Stimulated activated CD4-positive, alpha-beta T cell treated with anti-CD3 and anti-CD28 coated beads, Interleukin-4, amount 100 ng/mL, for 48 hours (primary cell): ENCODE data around the gene PLSCR1.

Experiments used
- DNase-seq, 2 donors: peaks; one replicate each; pipeline ENCODE4 v3.0.0-alpha.2; 2020; ENCODE audit warnings: low read depth in 2 of 2

Gene PLSCR1

DNA sequence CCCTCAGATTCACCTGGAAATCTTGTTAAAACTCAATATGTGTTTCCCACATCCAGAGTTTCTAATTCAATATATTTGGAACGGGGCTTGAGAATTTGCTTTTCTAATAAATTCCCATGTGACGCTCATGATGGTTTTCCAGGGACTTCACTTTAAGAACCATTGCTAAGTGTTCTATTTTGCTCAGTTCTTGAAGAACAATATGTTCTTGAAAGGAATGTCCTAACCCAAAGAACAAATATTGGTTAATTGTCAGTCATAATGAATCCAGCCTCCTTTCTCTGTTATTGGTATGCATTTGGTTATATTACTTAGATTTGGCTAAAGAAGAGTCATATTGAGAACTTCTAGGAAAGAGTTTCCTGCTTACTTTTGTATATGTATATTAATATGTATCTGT lies 70.7 kb downstream of the PLSCR1 start:
- DNase-seq, result no peak

DNA sequence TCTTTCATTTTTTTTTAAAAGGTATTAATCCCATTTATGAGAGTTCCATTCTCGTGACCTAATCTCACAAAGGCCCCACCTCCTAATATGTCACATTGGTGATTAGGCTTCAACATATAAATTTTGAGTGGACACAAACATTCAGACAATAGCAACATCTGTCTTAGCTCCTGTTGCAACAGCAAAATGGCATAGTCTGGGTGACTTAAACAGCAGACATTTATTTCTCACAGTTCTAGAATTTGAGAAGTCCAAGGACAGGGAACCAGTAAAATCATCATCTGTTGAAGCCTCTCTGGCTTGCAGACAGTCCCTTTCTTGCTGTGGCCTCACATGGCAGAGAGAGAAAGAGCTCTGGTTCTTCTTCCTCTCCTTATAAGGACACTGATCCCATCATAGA lies 71.8 kb downstream of the PLSCR1 start:
- no peak for DNase-seq

DNA sequence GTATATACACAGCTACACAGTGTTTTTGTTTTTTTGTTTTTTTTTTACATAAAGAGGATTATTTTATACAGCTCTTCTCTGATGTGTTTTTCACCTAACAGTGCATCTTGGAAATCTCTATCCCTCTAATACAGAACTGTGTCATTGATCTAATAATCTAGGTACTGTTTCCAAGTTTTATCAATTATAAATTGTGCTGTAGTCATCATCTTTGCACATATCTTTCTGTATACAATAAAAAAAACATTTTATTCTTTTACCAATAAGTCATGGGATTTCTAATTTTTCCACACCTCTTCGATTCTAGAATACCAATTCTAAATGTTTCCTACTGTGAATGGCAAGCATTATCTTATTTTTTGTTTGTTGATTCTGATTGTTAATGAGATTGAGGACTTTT lies 73.4 kb downstream of the PLSCR1 start:
- DNase-seq, result no peak

DNA sequence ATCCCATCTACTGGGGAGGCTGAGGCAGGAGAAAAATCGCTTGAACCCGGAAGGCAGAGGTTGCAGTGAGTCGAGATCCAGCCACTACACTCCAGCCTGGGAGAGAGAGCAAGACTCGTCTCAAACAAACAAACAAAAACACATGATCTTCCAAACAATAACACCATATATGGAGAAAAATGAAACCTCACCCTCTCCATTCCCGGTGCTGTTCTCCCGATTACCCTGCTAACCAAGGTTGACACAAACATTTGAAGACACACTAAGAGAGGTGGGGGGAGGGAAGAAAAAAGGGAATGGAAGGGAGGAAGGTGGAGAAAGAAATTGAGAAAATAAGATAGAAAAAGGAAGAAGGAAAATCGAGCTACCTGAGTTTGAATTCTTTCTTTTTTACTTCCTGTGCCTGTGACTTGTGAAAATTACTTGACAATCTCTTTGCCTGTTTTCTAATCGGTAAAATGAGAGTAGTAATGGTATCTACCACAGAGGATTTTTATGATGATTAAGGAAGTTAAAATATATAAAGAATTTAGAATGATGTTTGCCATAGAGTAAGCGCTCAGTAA lies 73.9 kb downstream of the PLSCR1 start:
- DNase-seq, result no peak

DNA sequence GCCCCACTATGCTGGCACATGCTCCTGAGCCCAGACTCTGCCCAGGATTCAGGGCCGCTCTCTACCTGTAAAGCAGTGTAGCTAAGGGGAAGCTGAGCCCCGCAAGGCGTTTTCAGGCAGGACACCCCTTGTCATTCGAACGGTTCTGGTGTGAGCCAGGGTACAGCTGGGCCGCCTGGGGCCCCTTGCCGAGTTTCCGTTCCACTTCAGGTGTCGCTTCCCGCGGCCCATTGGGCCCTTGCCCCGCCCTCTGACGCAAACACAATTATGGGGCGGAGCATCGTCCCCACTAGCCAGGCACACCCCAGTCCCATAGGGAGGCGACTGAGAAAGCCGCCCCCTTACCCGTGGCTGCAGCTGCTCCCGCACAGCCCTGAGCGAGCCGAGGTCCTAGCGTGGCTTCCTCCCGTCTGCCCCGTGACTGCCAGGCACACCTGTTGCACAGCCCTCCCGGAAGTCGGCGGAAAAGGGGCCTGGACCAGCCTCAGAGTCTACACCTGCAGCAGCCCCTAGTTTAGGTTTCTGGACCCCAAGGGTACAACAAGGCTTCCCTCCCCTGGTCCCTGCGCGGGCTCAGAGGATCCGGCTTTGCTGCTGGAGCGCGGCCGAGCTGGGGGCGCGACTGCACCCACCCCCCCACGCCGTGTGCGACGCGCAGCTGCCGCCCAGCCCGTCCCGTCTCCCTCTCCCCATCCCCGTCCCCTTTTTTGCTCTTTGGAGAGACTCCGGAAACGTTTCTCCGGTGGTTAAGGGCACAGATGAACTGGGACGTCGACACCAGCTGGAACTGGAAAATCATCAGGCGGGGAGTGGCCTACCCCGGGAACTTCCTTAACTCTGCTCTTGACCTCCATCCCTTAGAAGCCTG lies 75.0 kb downstream of the PLSCR1 start, which contains the start of gene PLSCR2:
Gene PLSCR2, minus strand, starts transcription at position 412 of the 868 bp plus-strand sequence. CDS start 9,657 bp downstream, outside the sequence.
- peak; percentile 49 to 55 for DNase-seq

DNA sequence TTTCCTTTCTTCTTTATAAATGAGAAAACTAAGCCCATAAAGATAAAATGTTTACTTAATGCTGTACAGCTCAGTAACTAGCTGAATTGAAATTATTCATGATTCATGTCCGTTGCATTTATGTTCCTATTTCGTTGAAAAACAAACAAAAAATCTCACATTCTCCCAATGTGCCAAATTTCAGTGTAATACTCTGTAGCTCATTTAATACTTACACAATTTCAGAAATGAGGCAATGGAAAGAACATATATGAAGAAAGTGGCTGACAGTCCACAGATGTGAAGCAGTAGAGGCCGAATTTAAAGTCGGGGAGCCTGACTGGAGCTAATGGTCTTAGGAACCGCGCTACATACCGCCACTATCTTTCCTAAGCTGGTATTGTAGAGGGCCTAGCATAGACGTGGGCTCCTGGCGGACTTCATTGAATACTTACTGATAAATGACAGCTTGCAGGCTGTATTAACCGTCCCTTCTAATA lies 75.7 kb downstream of the PLSCR1 start:
- DNase-seq, result no peak

DNA sequence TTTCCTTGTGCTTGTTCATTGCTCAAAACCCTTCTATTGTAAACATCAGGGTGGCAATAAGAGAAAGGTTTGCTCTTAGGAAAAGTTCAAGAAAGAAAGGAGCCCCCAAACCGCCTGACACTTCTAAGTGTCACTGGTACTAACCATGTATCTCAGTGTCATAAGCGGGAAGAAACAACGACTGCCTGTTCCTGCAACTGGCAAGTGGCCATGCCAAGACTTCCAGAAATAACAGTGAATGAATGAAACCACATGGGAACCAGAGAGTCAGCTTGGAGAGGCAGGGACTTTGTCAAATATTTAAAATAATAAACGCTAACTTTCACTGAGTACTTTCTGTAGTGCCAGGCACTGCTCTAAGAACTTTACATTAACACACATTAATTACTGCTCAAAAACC lies 76.2 kb downstream of the PLSCR1 start:
- no peak for DNase-seq

DNA sequence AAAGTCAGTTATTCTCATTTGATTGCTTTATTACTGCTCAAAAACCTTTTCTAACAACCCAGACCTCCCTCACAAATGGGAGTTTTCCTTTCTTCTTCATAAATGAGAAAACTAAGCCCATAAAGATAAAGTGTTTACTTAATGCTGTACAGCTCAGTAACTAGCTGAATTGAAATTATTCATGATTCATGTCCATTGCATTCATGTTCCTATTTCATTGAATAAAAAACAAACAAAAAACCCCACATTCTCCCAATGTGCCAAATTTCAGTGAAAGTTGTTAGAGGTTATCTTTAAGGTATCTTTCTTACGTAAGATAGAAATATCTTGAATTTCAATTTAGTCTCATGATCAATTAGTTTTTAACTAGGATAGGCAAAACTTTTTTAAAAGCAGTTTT lies 77.8 kb downstream of the PLSCR1 start:
- no peak for DNase-seq

DNA sequence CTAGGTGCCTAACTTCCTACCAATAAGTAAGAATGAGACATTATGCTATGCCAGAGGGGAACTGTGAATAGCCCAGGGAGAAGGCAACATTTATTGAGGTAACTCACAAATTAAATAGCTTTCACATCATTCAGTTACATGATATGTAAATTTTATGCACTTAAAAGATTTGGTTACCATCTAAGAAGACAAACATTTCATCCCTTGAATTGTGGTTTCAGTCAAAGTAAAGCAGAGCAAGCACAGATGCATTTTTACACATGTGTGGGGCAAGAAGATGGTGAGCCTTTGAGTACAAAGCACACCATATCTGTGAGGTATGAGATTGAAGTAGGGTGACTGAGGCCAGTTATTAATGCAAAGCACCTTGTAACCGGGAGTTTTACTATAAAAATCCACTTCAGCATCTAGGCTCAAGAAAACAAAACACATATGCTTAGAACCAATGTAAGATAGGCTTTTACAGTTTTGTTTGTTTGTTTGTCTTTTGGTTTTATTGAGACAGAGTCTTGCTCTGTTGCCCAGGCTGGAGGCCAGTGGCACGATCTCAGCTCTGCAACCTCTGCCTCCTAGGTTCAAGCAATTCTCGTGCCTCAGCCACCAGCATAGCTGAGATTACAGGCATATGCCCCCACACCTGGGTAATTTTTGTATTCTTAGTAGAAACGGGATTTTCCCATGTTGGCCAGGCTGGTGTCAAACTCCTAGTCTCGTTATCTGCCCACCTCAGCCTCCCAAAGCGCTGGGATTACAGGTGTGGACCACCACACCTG lies 78.5 kb downstream of the PLSCR1 start:
- no peak for DNase-seq
